ENCODE measurements around the gene FUT4.
"Not testable (repeated sequence)": the region's sequence is repeated elsewhere in the genome, so short reads cannot be mapped to it uniquely, and the experiment has no call there.

Gene FUT4

DNA sequence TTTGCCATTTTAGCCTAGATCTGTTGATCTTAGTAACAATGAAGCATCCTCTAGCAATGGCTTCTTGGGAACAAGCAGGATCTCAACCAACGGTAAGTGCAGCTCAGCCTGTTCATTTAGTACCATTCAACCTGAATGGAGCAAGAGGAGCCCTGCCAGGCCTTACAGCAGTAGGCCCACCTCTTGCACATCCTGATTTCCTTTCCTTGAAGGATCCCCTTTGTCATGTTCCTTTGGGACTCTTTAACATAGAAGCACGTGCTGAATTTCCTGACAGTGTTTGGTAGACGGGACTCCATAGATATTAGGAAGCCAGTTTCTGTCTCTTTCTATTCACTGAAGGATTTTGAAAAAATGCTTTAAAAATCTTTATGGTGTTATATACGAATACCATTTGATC lies 25.0 kb downstream of the FUT4 start:
- DNase-seq: no peak
- no peak overlapping the region for H2BK5ac ChIP-seq (ENCODE audit: low read length)
- no peaks in the 10 kb centered on the region for H3K36me3 ChIP-seq (ENCODE audit: control insufficient read depth, insufficient read depth, low read length)
- H3K4me2 ChIP-seq (ENCODE audit: low read length): no peak overlapping the region
- H3K79me2 ChIP-seq (ENCODE audit: control insufficient read depth, insufficient read depth, low read length): no peaks in the 10 kb centered on the region
- H3K4me1 ChIP-seq (ENCODE audit: control insufficient read depth, low read depth, low read length): no peaks in the 10 kb centered on the region
- no peak overlapping the region for H2BK15ac ChIP-seq (replicated peaks; ENCODE audit: low read depth)
- H4K5ac ChIP-seq (ENCODE audit: low read length): no peak overlapping the region
- H3K27ac ChIP-seq (ENCODE audit: low read depth, low read length): no peak overlapping the region
- WGBS (ENCODE audit: extremely low coverage, insufficient coverage, low lambda C conversion rate): no CpG with 5 or more reads among the region's 4 CpGs
- H3K18ac ChIP-seq (ENCODE audit: low read length): no peak overlapping the region
- no peak overlapping the region for H3K9ac ChIP-seq (ENCODE audit: low read length)
- H3K56ac ChIP-seq (ENCODE audit: low read length): no peak overlapping the region
- no peak overlapping the region for H3K4ac ChIP-seq (ENCODE audit: low read depth, low read length)
- no peak overlapping the region for H2BK120ac ChIP-seq (ENCODE audit: low read depth, low read length)
- H3K79me1 ChIP-seq (ENCODE audit: low read length): no peaks in the 10 kb centered on the region
- H3K27me3 ChIP-seq (ENCODE audit: insufficient read depth, low read length, poor library complexity): no peaks in the 10 kb centered on the region
- no peak overlapping the region for H2AK5ac ChIP-seq (ENCODE audit: low read length)
- no peak overlapping the region for H3K23ac ChIP-seq (ENCODE audit: low read length)
- H4K8ac ChIP-seq (ENCODE audit: low read depth, low read length): no peak overlapping the region
- H3K4me3 ChIP-seq (ENCODE audit: low read length): no peak overlapping the region

DNA sequence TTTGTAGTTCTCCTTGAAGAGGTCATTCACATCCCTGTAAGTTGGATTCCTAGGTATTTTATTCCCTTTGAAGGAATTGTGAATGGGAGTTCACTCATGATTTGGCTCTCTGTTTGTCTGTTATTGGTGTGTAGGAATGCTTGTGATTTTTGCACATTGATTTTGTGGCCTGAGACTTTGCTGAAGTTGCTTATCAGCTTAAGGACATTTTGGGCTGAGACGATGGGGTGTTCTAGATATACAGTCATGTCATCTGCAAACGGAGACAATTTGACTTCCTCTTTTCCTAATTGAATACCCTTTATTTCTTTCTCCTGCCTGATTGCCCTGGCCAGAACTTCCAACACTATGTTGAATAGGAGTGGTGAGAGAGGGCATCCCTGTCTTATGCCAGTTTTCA lies 29.3 kb downstream of the FUT4 start:
- not testable (repeated sequence) for H3K79me2 ChIP-seq (ENCODE audit: control insufficient read depth, insufficient read depth, low read length); H2BK120ac ChIP-seq (ENCODE audit: low read depth, low read length); H3K27me3 ChIP-seq (ENCODE audit: insufficient read depth, low read length, poor library complexity); H3K79me1 ChIP-seq (ENCODE audit: low read length); H4K5ac ChIP-seq (ENCODE audit: low read length); H3K4ac ChIP-seq (ENCODE audit: low read depth, low read length); H2AK5ac ChIP-seq (ENCODE audit: low read length); H4K8ac ChIP-seq (ENCODE audit: low read depth, low read length); H3K4me2 ChIP-seq (ENCODE audit: low read length); H3K18ac ChIP-seq (ENCODE audit: low read length); H3K4me1 ChIP-seq (ENCODE audit: control insufficient read depth, low read depth, low read length); H3K23ac ChIP-seq (ENCODE audit: low read length); H2BK5ac ChIP-seq (ENCODE audit: low read length); DNase-seq; H3K36me3 ChIP-seq (ENCODE audit: control insufficient read depth, insufficient read depth, low read length); H3K56ac ChIP-seq (ENCODE audit: low read length); H3K27ac ChIP-seq (ENCODE audit: low read depth, low read length); H2BK15ac ChIP-seq (replicated peaks; ENCODE audit: low read depth); H3K9ac ChIP-seq (ENCODE audit: low read length); H3K4me3 ChIP-seq (ENCODE audit: low read length)
- WGBS (ENCODE audit: extremely low coverage, insufficient coverage, low lambda C conversion rate): no CpG with 5 or more reads among the region's 2 CpGs

DNA sequence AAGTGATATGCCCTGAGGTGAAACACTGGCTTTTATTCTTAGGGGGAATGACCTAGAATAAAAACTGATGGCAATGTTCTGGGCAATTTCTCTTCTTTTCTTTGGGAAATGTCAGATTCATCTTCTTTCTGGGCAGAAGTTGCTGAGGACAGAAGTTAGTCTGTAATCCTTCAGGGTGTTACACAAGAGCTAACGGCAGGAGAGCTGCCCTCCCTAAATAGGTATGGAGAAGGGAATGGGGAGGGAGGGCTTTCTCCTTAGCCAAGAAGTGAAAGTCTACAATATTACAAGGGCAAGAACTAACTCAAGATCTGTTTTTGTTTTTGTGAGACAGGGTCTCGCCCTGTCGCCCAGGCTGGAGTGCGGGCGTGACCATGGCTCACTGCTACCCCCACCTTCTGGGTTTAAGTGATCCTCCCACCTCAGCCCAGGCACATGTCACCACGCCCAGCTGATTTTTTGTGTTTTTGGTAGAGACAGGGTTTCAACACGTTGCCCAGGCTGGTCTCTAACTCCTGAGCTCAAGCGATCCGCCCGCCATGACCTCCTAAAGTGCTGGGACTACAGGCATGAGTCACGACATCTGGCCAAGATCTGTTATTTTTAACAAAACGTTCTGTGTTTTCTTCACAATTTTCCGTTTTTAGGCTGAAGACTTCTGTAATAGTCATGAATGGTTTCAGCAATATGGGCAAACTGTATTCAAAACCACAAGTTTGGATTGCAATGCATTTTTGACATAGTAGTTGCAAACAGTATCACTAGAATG lies 30.7 kb downstream of the FUT4 start:
- Histone ChIP-seq H3K56ac (ENCODE audit: low read length) (no peak overlapping the region), H3K4me1 (ENCODE audit: control insufficient read depth, low read depth, low read length) (no peaks in the 10 kb centered on the region), H3K27ac (ENCODE audit: low read depth, low read length) (no peak overlapping the region), H3K79me2 (ENCODE audit: control insufficient read depth, insufficient read depth, low read length) (no peaks in the 10 kb centered on the region), H2AK5ac (ENCODE audit: low read length) (no peak overlapping the region), H3K4me3 (ENCODE audit: low read length) (no peak overlapping the region), H4K5ac (ENCODE audit: low read length) (no peak overlapping the region), H2BK15ac (replicated peaks; ENCODE audit: low read depth) (no peak overlapping the region), H3K4ac (ENCODE audit: low read depth, low read length) (no peak overlapping the region), H3K9ac (ENCODE audit: low read length) (no peak overlapping the region), H4K8ac (ENCODE audit: low read depth, low read length) (no peak overlapping the region), H3K36me3 (ENCODE audit: control insufficient read depth, insufficient read depth, low read length) (no peaks in the 10 kb centered on the region), H3K27me3 (ENCODE audit: insufficient read depth, low read length, poor library complexity) (no peaks in the 10 kb centered on the region), H3K23ac (ENCODE audit: low read length) (no peak overlapping the region), H3K4me2 (ENCODE audit: low read length) (no peak overlapping the region), H3K18ac (ENCODE audit: low read length) (no peak overlapping the region), H3K79me1 (ENCODE audit: low read length) (no peaks in the 10 kb centered on the region), H2BK120ac (ENCODE audit: low read depth, low read length) (no peak overlapping the region), H2BK5ac (ENCODE audit: low read length) (no peak overlapping the region)
- WGBS (ENCODE audit: extremely low coverage, insufficient coverage, low lambda C conversion rate): no CpG with 5 or more reads among the region's 13 CpGs
- DNase-seq: no peak

DNA sequence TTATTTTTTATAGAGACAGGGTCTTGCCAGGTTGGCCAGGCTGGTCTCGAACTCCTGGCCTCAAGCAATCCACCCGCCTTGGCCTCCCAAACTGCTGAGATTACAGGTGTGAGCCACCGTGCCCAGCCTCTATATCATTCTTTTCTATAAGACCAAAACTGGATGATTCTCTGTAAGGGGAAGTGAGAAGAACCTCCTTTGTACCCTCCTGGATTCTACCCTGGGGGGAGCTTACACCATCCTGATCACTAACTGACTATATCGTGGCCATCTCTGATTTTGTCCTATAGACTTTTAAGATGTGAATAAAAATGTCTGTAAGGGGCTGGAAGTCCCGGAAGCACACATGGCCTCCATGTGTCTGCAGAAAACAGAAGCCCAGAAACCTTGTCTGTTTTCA lies 32.6 kb downstream of the FUT4 start:
- no CpG with 5 or more reads among the region's 5 CpGs for WGBS (ENCODE audit: extremely low coverage, insufficient coverage, low lambda C conversion rate)
- no peak overlapping the region for H3K9ac ChIP-seq (ENCODE audit: low read length)
- H2BK5ac ChIP-seq (ENCODE audit: low read length): no peak overlapping the region
- H3K23ac ChIP-seq (ENCODE audit: low read length): no peak overlapping the region
- H3K56ac ChIP-seq (ENCODE audit: low read length): no peak overlapping the region
- H3K27me3 ChIP-seq (ENCODE audit: insufficient read depth, low read length, poor library complexity): no peaks in the 10 kb centered on the region
- H2BK120ac ChIP-seq (ENCODE audit: low read depth, low read length): no peak overlapping the region
- H3K36me3 ChIP-seq (ENCODE audit: control insufficient read depth, insufficient read depth, low read length): no peaks in the 10 kb centered on the region
- no peaks in the 10 kb centered on the region for H3K79me1 ChIP-seq (ENCODE audit: low read length)
- no peak overlapping the region for H2BK15ac ChIP-seq (replicated peaks; ENCODE audit: low read depth)
- H3K4me2 ChIP-seq (ENCODE audit: low read length): no peak overlapping the region
- no peak for DNase-seq
- H3K4me3 ChIP-seq (ENCODE audit: low read length): no peak overlapping the region
- no peak overlapping the region for H3K4ac ChIP-seq (ENCODE audit: low read depth, low read length)
- no peaks in the 10 kb centered on the region for H3K79me2 ChIP-seq (ENCODE audit: control insufficient read depth, insufficient read depth, low read length)
- H3K18ac ChIP-seq (ENCODE audit: low read length): no peak overlapping the region
- no peak overlapping the region for H4K5ac ChIP-seq (ENCODE audit: low read length)
- H4K8ac ChIP-seq (ENCODE audit: low read depth, low read length): no peak overlapping the region
- H2AK5ac ChIP-seq (ENCODE audit: low read length): no peak overlapping the region
- no peaks in the 10 kb centered on the region for H3K4me1 ChIP-seq (ENCODE audit: control insufficient read depth, low read depth, low read length)
- H3K27ac ChIP-seq (ENCODE audit: low read depth, low read length): no peak overlapping the region

DNA sequence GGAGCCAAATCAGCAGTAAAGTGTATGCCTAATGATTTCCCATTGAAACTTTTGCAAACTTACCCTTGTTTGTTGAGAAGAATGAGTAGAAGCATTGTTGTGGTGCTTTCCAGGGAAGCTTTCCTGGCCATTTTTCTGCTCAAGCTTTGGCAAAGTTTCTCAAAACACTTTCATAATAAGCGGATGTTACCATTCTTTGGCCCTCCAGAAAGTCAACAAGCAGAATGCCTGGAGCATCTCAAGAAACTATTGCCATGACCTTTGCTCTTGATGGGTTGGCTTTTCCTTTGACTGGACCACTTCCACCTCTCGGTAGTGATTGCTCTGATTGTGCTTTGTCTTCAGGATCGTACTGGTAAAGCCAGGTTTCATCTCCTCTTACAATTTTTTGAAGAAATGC lies 34.1 kb downstream of the FUT4 start:
- Histone ChIP-seq H3K56ac (ENCODE audit: low read length) (no peak overlapping the region), H2AK5ac (ENCODE audit: low read length) (no peak overlapping the region), H3K79me1 (ENCODE audit: low read length) (no peaks in the 10 kb centered on the region), H3K4me2 (ENCODE audit: low read length) (no peak overlapping the region), H3K23ac (ENCODE audit: low read length) (no peak overlapping the region), H4K5ac (ENCODE audit: low read length) (no peak overlapping the region), H3K79me2 (ENCODE audit: control insufficient read depth, insufficient read depth, low read length) (no peaks in the 10 kb centered on the region), H3K18ac (ENCODE audit: low read length) (no peak overlapping the region), H2BK5ac (ENCODE audit: low read length) (no peak overlapping the region), H2BK120ac (ENCODE audit: low read depth, low read length) (no peak overlapping the region), H3K9ac (ENCODE audit: low read length) (no peak overlapping the region), H3K27ac (ENCODE audit: low read depth, low read length) (no peak overlapping the region), H3K27me3 (ENCODE audit: insufficient read depth, low read length, poor library complexity) (no peaks in the 10 kb centered on the region), H3K4me1 (ENCODE audit: control insufficient read depth, low read depth, low read length) (no peaks in the 10 kb centered on the region), H3K4ac (ENCODE audit: low read depth, low read length) (no peak overlapping the region), H4K8ac (ENCODE audit: low read depth, low read length) (no peak overlapping the region), H3K4me3 (ENCODE audit: low read length) (no peak overlapping the region), H3K36me3 (ENCODE audit: control insufficient read depth, insufficient read depth, low read length) (no peaks in the 10 kb centered on the region), H2BK15ac (replicated peaks; ENCODE audit: low read depth) (no peak overlapping the region)
- no CpG with 5 or more reads among the region's 3 CpGs for WGBS (ENCODE audit: extremely low coverage, insufficient coverage, low lambda C conversion rate)
- DNase-seq: no peak

DNA sequence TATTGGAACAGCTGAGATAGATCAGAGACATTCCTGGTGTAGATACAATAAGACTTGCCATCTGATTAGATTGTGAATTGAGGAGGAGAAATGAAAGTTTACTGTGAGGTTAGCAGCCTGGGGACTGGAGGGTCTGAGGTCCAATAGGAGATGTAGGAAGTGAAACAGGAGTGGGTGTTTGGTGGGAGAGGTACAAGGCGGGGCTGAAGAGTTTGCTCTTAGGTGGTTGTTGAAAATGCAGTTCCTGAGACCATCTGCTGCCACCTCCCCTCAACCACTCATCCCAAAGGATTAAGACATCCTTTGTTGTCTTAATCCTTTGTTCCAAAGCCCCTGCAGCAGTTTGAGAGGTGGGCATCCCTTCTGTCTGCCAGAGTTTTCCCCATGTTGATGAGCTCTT lies 38.2 kb downstream of the FUT4 start:
- Histone ChIP-seq H3K36me3 (ENCODE audit: control insufficient read depth, insufficient read depth, low read length) (no peaks in the 10 kb centered on the region), H4K5ac (ENCODE audit: low read length) (no peak overlapping the region), H2BK120ac (ENCODE audit: low read depth, low read length) (no peak overlapping the region), H3K79me1 (ENCODE audit: low read length) (no peaks in the 10 kb centered on the region), H3K27ac (ENCODE audit: low read depth, low read length) (no peak overlapping the region), H3K4me1 (ENCODE audit: control insufficient read depth, low read depth, low read length) (no peaks in the 10 kb centered on the region), H3K4me3 (ENCODE audit: low read length) (no peak overlapping the region), H3K27me3 (ENCODE audit: insufficient read depth, low read length, poor library complexity) (no peaks in the 10 kb centered on the region), H2BK15ac (replicated peaks; ENCODE audit: low read depth) (no peak overlapping the region), H3K4me2 (ENCODE audit: low read length) (no peak overlapping the region), H4K8ac (ENCODE audit: low read depth, low read length) (no peak overlapping the region), H3K56ac (ENCODE audit: low read length) (no peak overlapping the region), H3K4ac (ENCODE audit: low read depth, low read length) (no peak overlapping the region), H3K9ac (ENCODE audit: low read length) (no peak overlapping the region), H2AK5ac (ENCODE audit: low read length) (no peak overlapping the region), H3K79me2 (ENCODE audit: control insufficient read depth, insufficient read depth, low read length) (no peaks in the 10 kb centered on the region), H2BK5ac (ENCODE audit: low read length) (no peak overlapping the region), H3K23ac (ENCODE audit: low read length) (no peak overlapping the region), H3K18ac (ENCODE audit: low read length) (no peak overlapping the region)
- DNase-seq: peak; percentile 11
- WGBS (ENCODE audit: extremely low coverage, insufficient coverage, low lambda C conversion rate): no CpG with 5 or more reads among the region's 1 CpG

Data from mesendoderm (in vitro differentiated cells).